SK-N-SH treated with all-trans-retinoic acid at 6 μM for 48 hours (cell line): ENCODE data around the gene CCDC171.

Experiments used
- ATAC-seq: fragments of 200-7000 bp; cut with Tn5 transposase; 3 replicates; pipeline ENCODE4 v1.9.1; 2020; ENCODE audit warnings: mild to moderate bottlenecking, moderate library complexity
- ARNTL ChIP-seq: fragments of 450-650 bp; formaldehyde crosslinking; IDR thresholded peaks from 2 replicates; pipeline ENCODE4 v1.5.0; 2020; ENCODE audit warnings: low read depth, mild to moderate bottlenecking, moderate library complexity, borderline replicate concordance
- BACH2 ChIP-seq: fragments of 250-450 bp; sonication (Bioruptor Pico); IDR thresholded peaks from 2 replicates; pipeline ENCODE4 v1.9.0; 2021; ENCODE audit warnings: mild to moderate bottlenecking, borderline replicate concordance
- CSDC2 ChIP-seq: fragments of 250-450 bp; sonication (Bioruptor Pico); IDR thresholded peaks from 2 replicates; pipeline ENCODE4 v1.5.0; 2020; ENCODE audit warnings: mild to moderate bottlenecking, moderate library complexity
- ESRRG ChIP-seq: fragments of 250-450 bp; sonication (Bioruptor Pico); IDR thresholded peaks from 2 replicates; pipeline ENCODE4 v1.6.1; 2021; ENCODE audit warnings: mild to moderate bottlenecking
- GLIS3 ChIP-seq: fragments of 250-450 bp; sonication (Bioruptor Pico); IDR thresholded peaks from 2 replicates; pipeline ENCODE4 v1.5.0; 2020; ENCODE audit warnings: mild to moderate bottlenecking, moderate library complexity
- ISL1 ChIP-seq: fragments of 250-450 bp; sonication (Bioruptor Pico); IDR thresholded peaks from 2 replicates; pipeline ENCODE4 v2.1.2; 2022; ENCODE audit warnings: mild to moderate bottlenecking, moderate library complexity
- OSR1 ChIP-seq: fragments of 250-450 bp; sonication (Bioruptor Pico); IDR thresholded peaks from 2 replicates; pipeline ENCODE4 v1.8.0; 2022; ENCODE audit warnings: moderate library complexity, mild to moderate bottlenecking, inconsistent platforms
- PATZ1 ChIP-seq: fragments of 250-450 bp; sonication (Bioruptor Pico); IDR thresholded peaks from 2 replicates; pipeline ENCODE4 v1.8.0; 2020; ENCODE audit warnings: mild to moderate bottlenecking, moderate library complexity, borderline replicate concordance
- POU6F1 ChIP-seq: fragments of 250-450 bp; sonication (Bioruptor Pico); IDR thresholded peaks from 2 replicates; pipeline ENCODE4 v1.8.0; 2021; ENCODE audit warnings: low read depth, mild to moderate bottlenecking, moderate library complexity, borderline replicate concordance
- PPARA ChIP-seq: fragments of 250-450 bp; sonication (Bioruptor Pico); IDR thresholded peaks from 2 replicates; pipeline ENCODE4 v1.5.0; 2020; ENCODE audit warnings: mild to moderate bottlenecking, borderline replicate concordance
- RARB ChIP-seq: fragments of 250-450 bp; sonication (Bioruptor Pico); IDR thresholded peaks from 2 replicates; pipeline ENCODE4 v1.8.0; 2021; ENCODE audit warnings: mild to moderate bottlenecking, moderate library complexity
- SNAI2 ChIP-seq: fragments of 250-450 bp; sonication (Bioruptor Pico); IDR thresholded peaks from 2 replicates; pipeline ENCODE4 v1.5.0; 2020; ENCODE audit warnings: mild to moderate bottlenecking, moderate library complexity
- TCF4 ChIP-seq: fragments of 250-450 bp; sonication (Bioruptor Pico); IDR thresholded peaks from 2 replicates; pipeline ENCODE4 v1.8.0; 2021; ENCODE audit warnings: mild to moderate bottlenecking, moderate library complexity, borderline replicate concordance
- TOX ChIP-seq: fragments of 250-450 bp; sonication (Bioruptor Pico); IDR thresholded peaks from 2 replicates; pipeline ENCODE4 v1.8.0; 2021; ENCODE audit warnings: mild to moderate bottlenecking, moderate library complexity, borderline replicate concordance
- TSHZ2 ChIP-seq: fragments of 250-450 bp; sonication (Bioruptor Pico); IDR thresholded peaks from 2 replicates; pipeline ENCODE4 v1.5.0; 2020; ENCODE audit warnings: mild to moderate bottlenecking, moderate library complexity
- ZC3H10 ChIP-seq: fragments of 250-450 bp; sonication (Bioruptor Pico); IDR thresholded peaks from 2 replicates; pipeline ENCODE4 v1.5.1; 2021; ENCODE audit warnings: mild to moderate bottlenecking, moderate library complexity
- ZFP3 ChIP-seq: fragments of 250-450 bp; sonication (Bioruptor Pico); IDR thresholded peaks from 2 replicates; pipeline ENCODE4 v1.5.0; 2020; ENCODE audit warnings: mild to moderate bottlenecking, moderate library complexity
- ZFP30 ChIP-seq: fragments of 450-650 bp; formaldehyde crosslinking; IDR thresholded peaks from 2 replicates; pipeline ENCODE4 v1.5.0; 2022; ENCODE audit warnings: mild to moderate bottlenecking, moderate library complexity
- ZNF565 ChIP-seq: fragments of 450-650 bp; formaldehyde crosslinking; conservative IDR thresholded peaks from 2 replicates; pipeline ENCODE4 v1.5.0; 2020; ENCODE audit warnings: low read depth, mild to moderate bottlenecking, moderate library complexity
- ZNF70 ChIP-seq: fragments of 450-650 bp; formaldehyde crosslinking; IDR thresholded peaks from 2 replicates; pipeline ENCODE4 v1.5.0; 2020; ENCODE audit warnings: mild to moderate bottlenecking, moderate library complexity
- ZNF8 ChIP-seq: fragments of 450-650 bp; formaldehyde crosslinking; IDR thresholded peaks from 2 replicates; pipeline ENCODE4 v1.5.0; 2020; ENCODE audit warnings: mild to moderate bottlenecking, moderate library complexity
- TF ChIP-seq, protein P1 (sequence below): fragments of 250-450 bp; sonication (Bioruptor Pico); IDR thresholded peaks from 2 replicates; pipeline ENCODE4 v1.5.1; 2021; ENCODE audit warnings: mild to moderate bottlenecking, moderate library complexity
- TF ChIP-seq, protein P2 (sequence below): fragments of 250-450 bp; sonication (Bioruptor Pico); IDR thresholded peaks from 2 replicates; pipeline ENCODE4 v1.5.1; 2020; ENCODE audit warnings: low read depth, mild to moderate bottlenecking, moderate library complexity

Gene CCDC171

DNA sequence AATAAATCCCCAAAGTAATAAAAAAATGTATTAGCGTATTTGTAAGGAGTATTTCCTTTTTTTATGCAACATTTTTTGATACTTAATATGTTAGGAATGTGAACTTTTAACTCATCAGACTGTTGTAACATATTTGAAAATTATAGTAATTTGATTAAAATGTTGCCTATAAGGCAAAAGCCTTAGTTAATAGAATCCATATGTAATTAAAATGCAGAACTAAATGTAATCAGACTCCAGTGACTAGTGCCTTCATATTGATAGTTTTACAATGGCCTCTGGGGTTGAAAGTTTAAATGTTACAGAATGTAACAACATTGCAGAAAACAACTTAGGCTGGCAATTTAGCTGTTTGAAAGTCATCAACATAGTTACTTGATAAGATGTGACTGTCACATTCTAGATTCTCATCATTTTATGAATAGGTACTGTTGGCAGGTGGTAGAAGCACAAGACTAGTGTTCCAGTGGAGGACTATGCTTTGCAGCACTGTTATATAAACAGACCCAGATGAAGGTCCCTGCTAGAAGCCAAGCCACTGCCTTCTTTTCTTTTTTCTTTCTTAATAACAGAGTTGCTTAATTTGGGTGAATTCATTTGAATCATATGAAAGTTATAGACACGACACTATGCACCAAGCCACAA is 382.9 kb downstream of the CCDC171 start:
- TF ChIP-seq ISL1 (CRISPR knock-in tag) (peak; percentile 12; the same call in 1 of the 2 replicates), CSDC2 (CRISPR knock-in tag) (no peak)
- peak; percentile 88 for ATAC-seq

GRCh38 chr9:15936306-15936921 is 383.6 kb downstream of the CCDC171 start:
- TF ChIP-seq RARB (CRISPR knock-in tag) (no peak), ZNF8 (CRISPR knock-in tag) (no peak), TCF4 (CRISPR knock-in tag) (peak; percentile 96), BACH2 (CRISPR knock-in tag) (no peak), ISL1 (CRISPR knock-in tag) (0 out of 2 replicates have a peak, but pooled peaks have one; percentile 4), SNAI2 (CRISPR knock-in tag) (no peak), PATZ1 (no peak)
- ATAC-seq: peak; percentile 78

- TF ChIP-seq ARNTL (CRISPR knock-in tag) (no peak), PPARA (CRISPR knock-in tag) (no peak), OSR1 (CRISPR knock-in tag) (no peak), ESRRG (CRISPR knock-in tag) (no peak), TCF4 (CRISPR knock-in tag) (no peak), GLIS3 (CRISPR knock-in tag) (no peak), ZFP3 (CRISPR knock-in tag) (no peak), SNAI2 (CRISPR knock-in tag) (no peak), ZNF8 (CRISPR knock-in tag) (no peak), ZNF565 (CRISPR knock-in tag) (no peak), POU6F1 (no peak), ZNF70 (CRISPR knock-in tag) (no peak), CSDC2 (CRISPR knock-in tag) (no peak), BACH2 (CRISPR knock-in tag) (no peak), TOX (CRISPR knock-in tag) (no peak)
- TF ChIP-seq, protein P1, sequence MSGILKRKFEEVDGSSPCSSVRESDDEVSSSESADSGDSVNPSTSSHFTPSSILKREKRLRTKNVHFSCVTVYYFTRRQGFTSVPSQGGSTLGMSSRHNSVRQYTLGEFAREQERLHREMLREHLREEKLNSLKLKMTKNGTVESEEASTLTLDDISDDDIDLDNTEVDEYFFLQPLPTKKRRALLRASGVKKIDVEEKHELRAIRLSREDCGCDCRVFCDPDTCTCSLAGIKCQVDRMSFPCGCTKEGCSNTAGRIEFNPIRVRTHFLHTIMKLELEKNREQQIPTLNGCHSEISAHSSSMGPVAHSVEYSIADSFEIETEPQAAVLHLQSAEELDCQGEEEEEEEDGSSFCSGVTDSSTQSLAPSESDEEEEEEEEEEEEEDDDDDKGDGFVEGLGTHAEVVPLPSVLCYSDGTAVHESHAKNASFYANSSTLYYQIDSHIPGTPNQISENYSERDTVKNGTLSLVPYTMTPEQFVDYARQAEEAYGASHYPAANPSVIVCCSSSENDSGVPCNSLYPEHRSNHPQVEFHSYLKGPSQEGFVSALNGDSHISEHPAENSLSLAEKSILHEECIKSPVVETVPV (CRISPR knock-in tag): no peak
- TF ChIP-seq, protein P2, sequence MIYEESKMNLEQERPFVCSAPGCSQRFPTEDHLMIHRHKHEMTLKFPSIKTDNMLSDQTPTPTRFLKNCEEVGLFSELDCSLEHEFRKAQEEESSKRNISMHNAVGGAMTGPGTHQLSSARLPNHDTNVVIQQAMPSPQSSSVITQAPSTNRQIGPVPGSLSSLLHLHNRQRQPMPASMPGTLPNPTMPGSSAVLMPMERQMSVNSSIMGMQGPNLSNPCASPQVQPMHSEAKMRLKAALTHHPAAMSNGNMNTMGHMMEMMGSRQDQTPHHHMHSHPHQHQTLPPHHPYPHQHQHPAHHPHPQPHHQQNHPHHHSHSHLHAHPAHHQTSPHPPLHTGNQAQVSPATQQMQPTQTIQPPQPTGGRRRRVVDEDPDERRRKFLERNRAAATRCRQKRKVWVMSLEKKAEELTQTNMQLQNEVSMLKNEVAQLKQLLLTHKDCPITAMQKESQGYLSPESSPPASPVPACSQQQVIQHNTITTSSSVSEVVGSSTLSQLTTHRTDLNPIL: no peak
- no peak for ATAC-seq
Observed at GRCh38 chr9:15942831-15943424, 390.1 kb downstream of the CCDC171 start.

- no peak for ATAC-seq
- TF ChIP-seq GLIS3 (CRISPR knock-in tag) (no peak), ZFP30 (no peak), ISL1 (CRISPR knock-in tag) (no peak), BACH2 (CRISPR knock-in tag) (no peak), SNAI2 (CRISPR knock-in tag) (no peak), CSDC2 (CRISPR knock-in tag) (no peak), ZNF70 (CRISPR knock-in tag) (no peak), TOX (CRISPR knock-in tag) (no peak), ZC3H10 (no peak), TSHZ2 (CRISPR knock-in tag) (no peak)
Observed at GRCh38 chr9:15944341-15944740, 391.5 kb downstream of the CCDC171 start.
